C4-2B (cell line): ENCODE data around the gene PNN.
"Not testable (repeated sequence)": the region's sequence is repeated elsewhere in the genome, so short reads cannot be mapped to it uniquely, and the experiment has no call there.

Source experiments
- H3K27ac ChIP-seq: fragments of 450-650 bp; 2 replicates; pipeline ENCODE4 v1.5.1; 2017
- CTCF ChIP-seq: fragments of 450-650 bp; conservative IDR thresholded peaks from 2 replicates; pipeline ENCODE4 v1.5.1; 2017; ENCODE audit warnings: mild to moderate bottlenecking
- ZFX ChIP-seq: fragments of 450-650 bp; IDR thresholded peaks from 2 replicates; pipeline ENCODE4 v1.6.1; 2017

The PNN gene

DNA sequence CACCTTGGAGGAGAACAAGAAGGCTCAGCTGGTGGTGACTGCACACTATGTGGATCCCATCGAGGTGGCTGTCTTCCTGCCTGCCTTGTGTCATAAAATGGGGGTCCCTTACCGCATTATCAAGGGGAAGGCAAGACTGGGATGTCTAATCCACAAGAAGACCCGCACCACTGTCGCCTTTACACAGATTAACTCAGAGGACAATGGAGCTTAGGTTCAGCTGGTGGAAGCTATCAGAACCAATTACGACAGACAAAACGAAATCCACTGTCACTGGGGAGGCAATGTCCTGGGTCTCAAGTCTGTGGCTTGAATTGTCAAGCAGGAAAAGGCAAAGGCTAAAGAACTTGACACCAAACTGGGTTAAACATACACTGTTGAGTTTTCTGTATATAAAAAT, 17.6 kb upstream of the PNN start:
- no peak for TF ChIP-seq CTCF
- TF ChIP-seq ZFX: no peak
- no peak overlapping the region for H3K27ac ChIP-seq

DNA sequence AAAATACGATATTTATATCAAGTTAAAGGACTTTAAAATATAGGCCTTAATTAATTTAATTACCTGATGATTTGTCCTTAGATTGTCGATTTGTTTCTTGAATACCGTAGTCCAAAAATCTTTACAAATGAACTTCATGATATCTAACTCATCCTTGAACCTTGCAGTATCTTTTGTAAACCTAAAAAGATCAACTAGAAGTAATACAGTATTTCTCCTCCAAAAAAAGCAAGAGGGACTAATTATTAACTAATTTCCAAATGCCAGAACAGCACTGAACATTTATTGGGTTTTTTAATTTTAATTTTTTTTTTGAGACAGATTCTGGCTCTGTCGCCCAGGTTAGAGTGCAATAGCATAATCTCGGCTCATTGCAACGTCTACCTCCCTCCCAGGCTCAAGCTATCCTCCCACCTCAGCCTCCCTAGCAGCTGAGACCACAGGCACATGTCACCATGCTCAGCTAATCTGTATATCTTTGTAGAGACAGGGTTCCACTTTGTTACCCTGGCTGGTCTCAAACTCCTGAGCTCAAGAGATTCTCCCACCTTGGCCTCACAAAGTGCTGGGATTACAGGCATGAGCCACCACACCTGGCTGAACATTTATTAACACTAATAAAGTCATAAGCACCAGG, 16.7 kb upstream of the PNN start:
- no peak overlapping the region for H3K27ac ChIP-seq
- TF ChIP-seq ZFX (no peak), CTCF (no peak)

DNA sequence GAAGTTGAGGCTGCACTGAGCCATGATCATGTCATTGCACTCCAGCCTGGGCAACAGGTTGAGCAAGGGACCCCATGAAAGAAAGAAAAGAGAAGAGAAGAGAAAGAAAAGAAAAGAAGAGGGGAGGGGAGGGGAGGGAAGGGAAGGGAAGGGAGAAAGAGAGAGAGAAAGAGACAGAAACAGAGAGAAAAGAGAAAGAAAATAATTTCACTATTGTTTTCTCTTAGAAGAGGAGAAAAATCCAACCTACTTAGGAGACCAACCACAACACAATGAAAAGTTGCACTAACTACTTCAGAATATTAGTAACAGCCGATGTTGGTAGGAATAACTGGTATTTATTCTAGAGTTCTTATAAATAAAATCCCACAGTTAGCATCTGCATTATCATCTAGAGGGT, 14.6 kb upstream of the PNN start:
- TF ChIP-seq CTCF (no peak), ZFX (no peak)
- H3K27ac ChIP-seq: no peak overlapping the region

DNA sequence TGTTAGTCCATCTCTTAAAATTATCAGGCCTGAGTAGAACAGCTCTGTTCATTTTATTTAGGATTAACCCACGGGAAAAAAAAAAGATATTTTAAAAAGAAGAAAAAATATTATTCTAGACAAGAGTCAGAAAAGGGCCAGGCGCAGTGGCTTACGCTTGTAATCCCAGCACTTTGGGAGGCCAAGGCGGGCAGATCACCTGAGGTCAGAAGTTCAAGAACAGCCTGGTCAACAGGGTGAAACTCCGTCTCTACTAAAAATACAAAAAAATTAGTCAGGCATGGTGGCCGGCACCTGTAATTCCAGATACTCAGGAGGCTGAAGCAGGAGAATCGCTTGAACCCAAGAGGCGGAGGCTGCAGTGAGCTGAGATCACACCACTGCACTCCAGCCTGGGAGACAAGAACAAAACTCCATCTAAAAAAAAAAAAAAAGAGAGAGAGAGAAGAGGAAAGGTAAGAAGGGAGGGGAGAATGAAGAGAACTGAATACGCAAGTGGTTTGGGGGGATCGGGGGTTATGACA, 7.2 kb upstream of the PNN start:
- H3K27ac ChIP-seq: not testable (repeated sequence)

DNA sequence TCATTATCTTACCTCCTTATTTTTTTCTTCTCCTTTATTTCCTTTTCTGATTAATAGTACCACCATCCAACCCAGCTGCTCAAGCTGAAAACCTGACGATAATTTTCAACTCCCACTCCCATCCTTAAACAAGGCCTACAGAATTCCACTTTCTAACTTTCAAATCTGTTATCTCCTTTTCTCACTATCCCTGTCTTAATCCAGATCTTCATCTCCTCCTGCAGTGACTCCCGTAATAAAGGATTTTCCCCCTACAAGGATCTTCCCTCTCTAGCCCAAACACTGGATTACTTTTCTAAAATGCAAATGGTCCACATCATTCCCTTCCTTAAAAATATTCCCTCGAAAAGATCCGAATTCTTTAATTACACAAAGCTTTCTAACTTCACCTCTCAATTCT, 6.5 kb upstream of the PNN start:
- TF ChIP-seq ZFX (no peak), CTCF (no peak)
- H3K27ac ChIP-seq: no peak overlapping the region

DNA sequence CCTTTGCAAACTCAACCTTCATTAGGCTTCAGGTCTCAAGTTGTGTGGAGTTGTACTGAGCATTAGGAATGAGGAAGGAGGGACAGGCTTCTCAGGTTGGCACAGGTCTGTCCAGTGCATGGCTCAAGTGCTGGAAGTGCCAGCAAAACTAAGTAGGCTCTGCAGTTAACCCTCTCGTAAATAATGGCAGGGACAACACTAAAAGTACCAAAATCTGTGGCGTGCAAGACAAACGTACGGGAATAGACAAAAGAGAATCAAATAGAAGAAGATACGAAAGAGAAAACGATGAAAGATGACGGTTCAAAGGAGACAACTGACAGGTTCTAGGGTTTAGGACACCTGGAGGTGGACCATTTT, 5.5 kb upstream of the PNN start:
- H3K27ac ChIP-seq: peak overlapping the region; percentile 84
- TF ChIP-seq CTCF (no peak), ZFX (no peak)

GRCh38 chr14:39173198-39173597, 1.9 kb upstream of the PNN start:
- no peak for TF ChIP-seq CTCF
- TF ChIP-seq ZFX: no peak
- H3K27ac ChIP-seq: no peak overlapping the region
